ENCODE results near the gene IMMT.
"Not testable (repeated sequence)": the region's sequence is repeated elsewhere in the genome, so short reads cannot be mapped to it uniquely, and the experiment has no call there.

The IMMT gene

DNA sequence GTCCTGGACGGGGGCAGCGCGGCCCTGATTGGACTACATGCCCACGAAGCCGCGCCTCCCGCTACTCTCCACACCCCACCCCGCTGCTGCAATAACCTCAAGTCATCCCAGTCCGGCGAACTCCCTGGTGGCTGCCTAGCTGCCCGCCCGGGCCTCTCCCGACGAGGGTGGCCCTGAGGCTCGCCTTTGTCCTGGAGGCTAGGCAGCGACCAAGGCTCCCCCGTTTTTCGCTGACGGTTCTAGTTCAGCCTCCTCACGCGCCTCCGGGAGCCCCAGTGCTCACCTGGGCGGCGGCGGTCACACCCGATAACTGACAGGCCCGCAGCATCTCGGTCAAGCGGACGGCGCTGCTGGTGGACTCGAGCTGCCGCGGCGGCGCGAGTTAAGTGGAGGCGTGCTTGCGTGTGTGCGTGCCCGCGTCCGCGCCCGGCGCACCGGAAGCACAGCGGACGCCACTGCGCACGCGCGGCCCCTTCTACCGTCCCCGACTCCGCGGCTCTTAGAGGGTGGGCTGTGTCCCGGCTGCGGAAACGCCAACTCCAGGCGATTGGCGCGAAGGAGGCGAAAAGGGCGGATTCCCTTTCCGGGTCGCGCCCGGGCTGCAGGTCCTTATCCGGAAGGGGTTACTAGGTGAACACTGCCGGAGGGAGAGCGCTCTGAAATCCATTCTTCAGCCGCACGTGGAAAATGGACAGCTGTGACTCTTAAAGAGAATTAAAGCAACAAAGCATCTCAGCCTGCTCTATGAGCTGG lies at the start of gene IMMT:
TSS of gene IMMT (minus strand) at position 408 of the 753 bp plus-strand sequence. CDS start at position 328, 80 bp downstream.
- DNase-seq (ENCODE audit: low read depth in 2 of 2), result peak; percentile 88 to 95

DNA sequence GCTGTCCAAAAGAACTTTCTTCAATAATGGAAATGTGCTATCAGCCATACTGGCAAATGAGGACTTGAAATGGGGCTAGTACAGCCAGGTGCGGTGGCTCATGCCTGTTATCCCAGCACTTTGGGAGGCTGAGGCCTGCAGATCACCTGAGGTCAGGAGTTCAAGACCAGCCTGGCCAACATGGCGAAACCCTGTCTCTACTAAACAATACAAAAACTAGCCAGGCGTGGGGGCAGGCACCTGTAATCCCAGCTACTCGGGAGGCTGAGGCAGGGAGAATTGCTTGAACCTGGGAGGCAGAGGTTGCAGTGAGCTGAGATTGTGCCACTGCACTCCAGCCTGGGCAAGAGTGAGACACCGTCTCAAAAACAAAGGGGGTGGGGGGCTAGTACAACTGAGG lies 49.5 kb upstream of the IMMT start:
- not testable (repeated sequence) for DNase-seq (ENCODE audit: low read depth in 2 of 2)

DNA sequence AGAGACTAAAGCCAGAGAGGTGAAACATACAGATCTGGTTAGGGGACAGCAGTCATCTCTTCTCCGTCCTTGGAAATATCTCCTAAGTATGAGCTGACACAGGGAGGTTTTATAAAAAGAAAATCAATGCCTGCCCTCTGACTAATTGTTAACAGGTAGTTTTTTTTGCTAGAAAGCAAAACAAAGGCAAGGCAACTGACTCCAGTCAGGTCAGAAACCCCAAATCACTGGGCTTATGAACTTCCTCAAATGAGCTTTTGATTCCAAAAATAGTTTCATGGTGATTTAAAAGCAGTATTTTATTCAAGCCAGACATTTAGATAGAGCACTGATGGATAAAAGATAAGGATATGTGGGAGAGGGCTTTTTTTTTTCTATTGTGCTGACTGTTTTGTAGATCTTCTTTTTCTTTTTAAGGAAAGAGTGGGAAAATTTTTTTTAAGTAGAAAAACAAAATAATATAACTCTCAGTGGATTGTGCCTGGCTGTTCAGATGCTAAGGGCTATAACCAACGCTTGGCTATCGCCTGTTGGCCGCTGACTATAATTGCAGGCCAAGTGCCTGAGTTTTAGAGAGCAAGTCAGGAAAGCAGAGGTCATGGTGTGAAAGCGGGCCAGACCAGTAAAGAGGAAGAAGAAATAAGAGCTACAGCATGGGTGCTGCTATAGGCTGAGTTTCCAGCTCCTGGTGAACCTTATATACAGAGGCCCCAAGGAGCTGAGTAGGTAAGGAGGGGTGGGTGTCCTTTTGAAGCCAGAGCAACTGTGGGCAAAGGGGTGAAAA lies 48.9 kb upstream of the IMMT start:
- DNase-seq (ENCODE audit: low read depth in 2 of 2), result no peak

DNA sequence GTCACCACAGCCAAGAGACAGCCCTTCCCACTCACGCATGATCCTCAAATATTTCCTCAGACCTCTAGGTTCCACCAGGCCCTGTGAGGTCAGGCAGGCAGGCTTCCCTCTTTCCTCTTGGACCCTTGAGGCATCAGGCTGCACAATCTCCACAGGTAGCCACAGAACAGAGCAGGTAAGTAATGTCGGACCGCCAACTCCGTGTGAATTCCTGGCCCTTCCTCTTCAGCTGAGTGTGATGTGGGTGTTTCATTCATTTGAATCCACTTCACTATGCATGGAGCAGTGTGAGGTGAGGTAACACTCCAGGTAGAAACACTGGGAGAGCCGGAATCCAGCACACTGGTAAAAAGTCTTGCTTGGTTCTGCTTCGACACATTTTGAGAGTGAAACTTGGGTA lies 48.0 kb upstream of the IMMT start:
- no peak for DNase-seq (ENCODE audit: low read depth in 2 of 2)

DNA sequence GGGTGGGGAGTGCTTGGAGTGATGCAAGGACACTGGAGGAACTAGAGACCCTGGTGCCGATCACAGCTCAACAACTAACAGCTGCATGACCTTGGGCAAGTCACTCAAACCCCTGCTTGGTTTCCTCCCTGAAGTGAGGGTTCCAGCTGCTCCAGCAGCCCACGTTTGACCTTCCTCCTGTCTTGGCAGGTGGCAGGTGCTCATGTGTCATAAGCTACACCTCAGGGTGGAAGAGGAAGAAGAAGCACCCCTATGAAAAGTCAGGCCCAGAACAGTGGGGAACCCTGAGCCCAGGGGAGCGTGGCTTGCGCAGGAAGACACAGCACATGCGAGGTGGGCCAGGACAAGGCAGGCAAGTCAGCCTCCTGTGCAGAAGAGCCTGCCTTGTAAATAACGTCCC lies 46.3 kb upstream of the IMMT start:
- no peak for DNase-seq (ENCODE audit: low read depth in 2 of 2)

DNA sequence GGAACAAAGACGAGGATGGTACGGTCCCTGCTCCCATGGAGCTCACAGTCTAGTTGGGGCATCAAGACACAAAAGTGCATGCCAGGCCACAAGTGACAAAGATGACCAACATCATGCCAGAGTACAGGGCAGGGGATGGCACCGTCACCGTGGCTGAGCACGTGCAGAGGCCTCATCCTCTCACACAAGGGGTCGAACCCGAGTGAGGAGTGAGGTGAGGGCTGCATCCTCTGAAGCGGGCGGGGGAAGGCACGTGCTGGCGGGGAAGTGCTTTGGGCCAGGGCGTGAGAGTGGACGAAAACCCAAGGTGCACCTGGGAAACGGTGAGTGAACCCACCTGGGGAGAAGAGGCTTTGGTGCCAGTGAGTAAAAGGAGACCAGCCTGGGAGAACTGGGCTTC lies 45.0 kb upstream of the IMMT start:
- no peak for DNase-seq (ENCODE audit: low read depth in 2 of 2)

DNA sequence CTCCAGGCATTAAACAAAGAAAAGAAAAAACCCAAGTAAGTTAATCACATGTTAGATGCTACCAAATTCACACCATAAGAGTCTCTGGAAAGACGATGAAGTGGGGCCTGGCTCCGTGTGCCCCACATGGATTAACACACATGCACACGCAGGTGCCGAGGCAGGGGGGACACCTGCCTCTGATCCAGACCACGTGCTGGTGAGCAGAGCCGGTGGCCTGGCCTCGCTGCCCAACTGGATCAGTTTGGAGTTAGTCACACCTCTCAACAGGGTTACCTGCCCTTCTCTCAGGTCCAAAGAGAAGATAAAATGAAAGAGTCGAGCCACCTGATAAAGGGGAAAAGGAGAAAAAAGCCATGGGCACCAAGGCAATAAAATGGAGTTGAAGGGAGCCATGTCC lies 44.5 kb upstream of the IMMT start:
- no peak for DNase-seq (ENCODE audit: low read depth in 2 of 2)

DNA sequence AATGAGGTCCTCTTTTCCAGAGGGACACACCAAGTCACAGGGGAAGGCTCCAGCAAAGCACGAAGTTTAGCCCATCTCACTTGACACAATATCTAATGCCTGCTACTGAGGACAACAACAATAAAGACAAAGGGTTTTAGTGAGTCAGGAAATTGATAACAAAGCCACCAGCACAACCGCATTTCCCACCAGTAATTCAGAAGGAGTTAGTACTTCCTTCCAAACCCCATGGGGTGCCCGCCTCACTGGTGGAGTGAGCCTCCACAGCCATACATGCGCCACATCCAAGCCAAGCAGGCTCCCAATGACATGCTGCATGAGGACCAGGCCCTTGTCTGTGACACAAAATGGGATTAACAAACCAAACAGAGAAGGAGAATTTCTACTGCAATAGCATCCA lies 44.1 kb upstream of the IMMT start:
- DNase-seq (ENCODE audit: low read depth in 2 of 2), result no peak

DNA sequence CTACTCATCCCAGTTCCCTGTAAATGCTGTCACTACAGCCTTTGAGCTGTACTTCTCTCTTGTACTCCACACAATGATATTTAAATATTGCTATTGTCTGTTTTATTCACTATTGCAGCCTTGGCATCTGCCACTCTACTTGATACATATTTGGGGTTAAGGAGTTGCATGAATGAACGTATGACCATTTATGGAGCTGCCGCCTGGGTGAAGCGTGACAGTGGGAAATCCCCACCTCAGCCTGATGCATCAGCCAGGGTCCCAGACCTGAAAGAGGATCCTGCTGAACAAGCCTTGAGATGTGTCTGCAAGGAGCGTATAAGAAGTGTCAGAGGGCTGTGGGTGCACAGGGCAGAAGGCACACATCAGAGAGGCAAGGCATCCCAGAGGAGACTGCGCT lies 43.1 kb upstream of the IMMT start:
- peak; percentile 25 to 34 for DNase-seq (ENCODE audit: low read depth in 2 of 2)

DNA sequence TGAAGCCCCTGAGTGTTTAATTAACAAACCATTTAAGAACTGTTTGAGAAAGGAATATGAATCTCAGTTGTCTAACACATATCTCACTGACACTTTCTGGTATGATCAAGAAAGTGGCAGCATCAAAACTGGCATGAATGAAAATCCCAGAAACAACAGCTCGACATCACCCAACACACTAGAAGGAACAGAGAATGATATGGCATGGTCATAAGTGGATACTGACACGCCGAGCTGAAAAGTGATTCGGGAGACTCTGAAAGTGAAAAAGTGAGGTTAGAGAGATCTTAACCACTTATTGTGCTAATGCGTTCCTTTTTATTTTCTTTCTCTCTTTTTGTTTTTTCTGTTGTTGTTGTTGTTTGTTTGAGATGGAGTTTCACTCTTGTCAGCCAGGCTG lies 41.9 kb upstream of the IMMT start:
- no peak for DNase-seq (ENCODE audit: low read depth in 2 of 2)

DNA sequence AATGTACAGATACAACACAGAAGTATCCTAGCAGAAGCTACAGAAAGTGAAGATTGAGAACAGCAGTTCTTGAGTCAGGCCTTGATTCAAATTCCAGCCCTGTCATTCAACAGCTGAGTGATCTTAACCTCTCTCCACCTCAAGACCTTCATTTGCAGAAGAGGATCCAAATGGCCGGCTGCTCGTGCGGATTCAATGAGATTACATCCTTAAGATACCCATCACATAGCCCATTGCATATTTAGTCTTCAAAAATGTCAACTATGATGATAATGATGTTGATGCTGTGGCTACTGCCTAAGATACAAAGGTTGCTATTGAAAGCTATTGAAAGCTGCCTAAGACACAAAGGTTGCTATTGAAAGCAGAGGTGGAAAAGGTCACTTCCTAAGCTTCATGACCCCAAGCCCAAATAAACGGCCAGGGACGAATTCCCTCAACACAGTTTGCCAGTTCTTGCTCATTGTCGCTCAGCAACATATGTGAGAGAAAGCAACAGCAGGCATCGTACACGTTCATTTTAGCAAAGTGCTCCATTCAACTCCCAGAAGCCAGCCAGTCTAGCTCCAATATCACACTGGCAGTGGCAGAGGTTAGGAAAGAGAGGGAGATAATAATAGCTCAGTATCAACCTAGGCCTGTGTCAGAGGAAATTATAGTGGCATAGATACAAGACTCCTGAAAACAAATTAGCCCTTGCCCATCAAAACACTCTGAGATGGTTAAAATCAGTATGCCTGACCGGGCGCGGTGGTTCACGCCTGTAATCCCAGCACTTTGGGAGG lies 40.1 kb upstream of the IMMT start:
- no peak for DNase-seq (ENCODE audit: low read depth in 2 of 2)

DNA sequence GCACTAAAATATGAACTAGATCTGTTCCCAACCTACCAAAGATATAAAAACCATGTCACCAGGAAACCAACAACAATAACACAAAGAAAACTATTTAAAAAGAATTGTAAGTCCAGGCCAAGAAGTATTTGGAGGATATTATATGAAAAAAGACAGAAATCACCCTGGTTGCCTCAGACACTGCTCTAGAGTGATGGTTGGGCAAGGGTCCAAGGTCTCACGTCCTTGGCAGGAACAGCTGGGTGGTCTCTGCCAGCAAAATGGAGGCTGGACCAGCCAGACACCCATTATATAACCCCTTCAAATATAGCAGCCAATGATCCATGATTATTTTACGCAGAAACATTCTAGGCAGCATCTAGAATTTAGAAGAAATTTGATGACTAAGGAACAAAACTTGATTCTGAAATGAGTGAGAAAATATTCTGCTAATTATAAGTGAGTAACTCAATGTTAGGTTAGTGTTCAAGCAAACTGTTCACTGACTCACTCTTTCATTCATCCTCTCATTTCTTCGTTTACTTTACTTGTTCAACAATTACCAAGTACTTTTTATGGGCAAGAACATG lies 39.4 kb upstream of the IMMT start:
- DNase-seq (ENCODE audit: low read depth in 2 of 2), result no peak

DNA sequence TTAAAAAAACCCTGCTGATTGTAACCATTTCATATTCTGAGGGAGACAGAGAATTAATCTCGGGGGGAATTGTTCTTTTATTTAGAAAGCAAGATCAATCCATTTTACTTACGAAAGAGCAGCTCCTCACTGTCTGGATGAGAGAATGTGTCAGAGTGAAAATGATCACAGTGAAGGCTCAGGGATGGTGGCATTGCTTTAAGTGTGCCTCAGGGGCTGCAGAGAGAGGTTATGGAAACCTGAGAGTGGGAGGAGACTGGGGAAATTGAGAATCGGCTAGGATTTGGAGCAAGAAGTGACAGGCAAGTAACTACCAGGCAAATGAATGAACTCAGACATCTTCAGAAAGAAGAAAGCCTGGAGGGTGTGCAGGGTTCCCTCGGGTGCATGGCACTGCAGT lies 38.2 kb upstream of the IMMT start:
- no peak for DNase-seq (ENCODE audit: low read depth in 2 of 2)

DNA sequence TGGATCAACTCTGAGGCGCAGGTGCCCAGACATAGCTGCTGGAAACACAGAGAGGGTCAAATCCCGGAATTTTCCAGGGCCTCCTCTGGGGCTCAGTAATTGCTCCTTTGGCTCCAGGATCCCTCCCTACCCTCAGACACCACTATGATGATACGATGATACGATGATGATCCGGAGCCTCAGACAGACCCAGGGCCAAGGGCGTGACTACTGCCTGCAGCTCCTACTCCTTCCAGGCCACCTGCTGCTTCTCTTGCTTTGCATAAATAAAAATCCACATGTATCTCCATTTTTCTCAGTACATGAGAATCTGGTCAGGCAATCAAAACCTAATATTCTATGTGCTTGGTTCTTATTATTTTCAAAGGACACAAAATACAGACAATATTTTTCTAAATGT lies 37.6 kb upstream of the IMMT start:
- no peak for DNase-seq (ENCODE audit: low read depth in 2 of 2)

DNA sequence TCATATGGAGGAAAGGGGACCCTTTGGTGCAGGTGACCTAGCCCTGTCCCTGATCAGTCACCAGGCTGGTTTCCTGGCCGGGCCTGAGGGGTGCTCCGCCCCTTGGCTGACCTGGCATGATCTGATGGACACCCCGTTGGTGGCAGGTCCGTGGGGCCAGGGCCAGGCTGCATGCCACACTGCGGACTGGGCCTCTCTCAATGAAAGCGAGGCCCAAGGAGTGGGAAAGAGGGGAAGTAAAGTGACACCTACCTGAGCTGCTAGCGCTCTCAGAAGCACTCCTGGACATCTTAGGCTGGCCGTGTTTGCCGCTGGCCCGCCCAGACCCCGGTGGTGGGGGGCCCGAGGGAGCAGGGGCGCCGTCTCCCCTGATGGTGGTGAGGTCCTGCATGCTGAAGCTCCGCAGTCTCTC lies 37.1 kb upstream of the IMMT start:
- no peak for DNase-seq (ENCODE audit: low read depth in 2 of 2)

DNA sequence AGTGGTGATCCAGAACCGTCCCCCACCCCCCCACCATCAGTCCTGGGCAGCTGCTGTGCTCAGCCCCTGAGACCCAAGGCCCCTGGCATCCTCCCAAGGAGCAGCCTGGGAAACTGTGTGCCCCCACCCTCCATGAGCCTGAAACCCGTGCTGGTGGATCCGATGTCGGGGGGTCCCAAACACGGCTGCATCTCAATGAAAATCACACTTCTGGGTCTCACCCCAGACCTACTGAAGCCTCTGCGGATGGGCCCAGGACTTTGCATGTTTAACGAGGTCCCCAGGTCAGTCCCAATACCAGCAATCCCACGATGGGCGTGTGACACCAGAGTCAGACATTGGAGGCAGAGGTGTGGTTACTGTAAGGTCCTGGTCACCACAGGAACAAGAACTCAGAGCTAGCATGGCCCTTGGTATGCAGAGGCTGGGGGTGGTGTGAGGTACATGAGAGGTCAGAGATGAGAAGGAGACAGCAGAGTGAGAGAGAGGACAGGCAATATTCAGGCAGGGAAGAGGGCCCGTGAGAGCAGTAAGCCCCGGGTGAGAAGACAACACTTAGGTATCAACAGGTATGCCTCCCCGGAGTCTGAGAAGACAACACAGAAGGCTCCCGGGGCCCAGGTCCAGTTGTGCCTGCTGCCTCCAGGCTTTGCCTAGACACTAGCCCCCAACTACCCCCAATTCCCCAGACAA lies 36.6 kb upstream of the IMMT start:
- DNase-seq (ENCODE audit: low read depth in 2 of 2), result no peak

DNA sequence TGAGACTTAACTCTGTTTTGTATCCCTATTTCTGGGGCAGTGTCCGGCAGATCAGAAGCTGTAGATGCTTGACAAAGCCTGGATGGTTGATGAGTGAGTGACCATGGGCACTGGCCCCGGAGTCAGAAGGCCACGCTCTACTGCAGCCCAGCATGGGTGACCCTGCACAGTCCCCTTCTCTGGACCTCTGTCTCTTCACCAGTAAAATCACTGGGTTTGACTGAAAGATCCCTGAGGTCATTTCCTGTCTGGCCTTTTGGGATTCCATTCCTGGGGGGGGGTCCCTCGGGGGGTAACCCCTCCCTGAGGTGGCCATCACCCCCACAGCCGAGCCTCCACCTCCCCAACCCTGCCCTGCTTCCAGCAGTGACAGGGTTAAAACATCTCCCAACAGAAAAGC lies 35.7 kb upstream of the IMMT start:
- DNase-seq (ENCODE audit: low read depth in 2 of 2), result no peak

DNA sequence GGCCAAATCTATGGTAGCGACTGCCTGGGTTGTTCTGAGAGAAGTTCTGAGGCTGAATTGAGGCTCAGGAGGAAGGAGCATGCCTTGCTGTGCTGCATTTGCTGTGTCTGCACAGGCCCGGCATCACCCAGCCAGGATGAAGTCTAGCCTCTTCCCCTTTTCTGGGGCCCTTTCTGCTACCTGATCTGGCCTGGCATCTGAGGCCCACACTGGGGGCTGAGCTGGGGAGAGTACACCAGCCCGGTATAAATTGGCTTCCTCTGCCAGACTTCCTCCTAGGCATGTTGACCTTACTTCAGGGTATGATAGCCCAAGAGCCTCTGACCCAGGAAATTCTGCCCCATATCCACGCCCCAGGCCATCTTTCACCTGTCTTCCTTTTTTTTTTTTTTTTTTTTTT lies 34.0 kb upstream of the IMMT start:
- DNase-seq (ENCODE audit: low read depth in 2 of 2), result no peak

DNA sequence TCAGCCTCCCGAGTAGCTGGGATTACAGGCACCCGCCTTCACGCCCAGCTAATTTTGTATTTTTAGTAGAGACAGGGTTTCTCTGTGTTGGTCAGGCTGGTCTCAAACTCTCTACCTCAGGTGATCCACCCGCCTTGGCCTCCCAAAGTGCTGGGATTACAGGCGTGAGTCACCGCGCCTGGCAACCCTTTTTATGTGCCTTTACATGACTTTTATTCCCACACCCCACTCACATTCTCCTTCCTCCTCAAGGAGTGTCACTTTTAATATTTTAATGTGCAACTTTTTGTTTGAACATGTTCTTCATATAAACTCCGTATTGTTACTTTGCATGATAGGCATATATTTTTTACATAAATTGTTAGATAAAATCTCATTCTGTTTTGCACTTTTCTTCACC lies 33.3 kb upstream of the IMMT start:
- not testable (repeated sequence) for DNase-seq (ENCODE audit: low read depth in 2 of 2)

DNA sequence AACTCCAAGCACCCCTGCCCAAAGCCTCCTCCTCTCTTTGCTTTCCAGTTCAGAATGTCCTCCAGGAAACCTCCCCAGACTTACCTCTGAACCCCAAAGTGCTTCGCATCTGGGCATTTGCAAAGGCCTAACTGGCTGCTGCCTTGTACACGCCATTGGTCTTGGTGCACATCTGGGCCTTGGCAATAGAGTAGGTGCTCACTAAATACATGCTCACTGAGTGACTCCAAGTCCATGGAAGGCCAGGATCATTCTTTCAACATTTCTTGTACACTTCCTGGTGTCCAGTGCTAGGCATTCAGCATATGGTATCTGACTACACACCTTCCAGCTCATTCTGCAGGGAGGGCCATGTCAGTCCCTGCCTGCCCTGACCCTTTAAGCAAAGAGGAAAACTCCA lies 32.4 kb upstream of the IMMT start:
- DNase-seq (ENCODE audit: low read depth in 2 of 2), result no peak

DNA sequence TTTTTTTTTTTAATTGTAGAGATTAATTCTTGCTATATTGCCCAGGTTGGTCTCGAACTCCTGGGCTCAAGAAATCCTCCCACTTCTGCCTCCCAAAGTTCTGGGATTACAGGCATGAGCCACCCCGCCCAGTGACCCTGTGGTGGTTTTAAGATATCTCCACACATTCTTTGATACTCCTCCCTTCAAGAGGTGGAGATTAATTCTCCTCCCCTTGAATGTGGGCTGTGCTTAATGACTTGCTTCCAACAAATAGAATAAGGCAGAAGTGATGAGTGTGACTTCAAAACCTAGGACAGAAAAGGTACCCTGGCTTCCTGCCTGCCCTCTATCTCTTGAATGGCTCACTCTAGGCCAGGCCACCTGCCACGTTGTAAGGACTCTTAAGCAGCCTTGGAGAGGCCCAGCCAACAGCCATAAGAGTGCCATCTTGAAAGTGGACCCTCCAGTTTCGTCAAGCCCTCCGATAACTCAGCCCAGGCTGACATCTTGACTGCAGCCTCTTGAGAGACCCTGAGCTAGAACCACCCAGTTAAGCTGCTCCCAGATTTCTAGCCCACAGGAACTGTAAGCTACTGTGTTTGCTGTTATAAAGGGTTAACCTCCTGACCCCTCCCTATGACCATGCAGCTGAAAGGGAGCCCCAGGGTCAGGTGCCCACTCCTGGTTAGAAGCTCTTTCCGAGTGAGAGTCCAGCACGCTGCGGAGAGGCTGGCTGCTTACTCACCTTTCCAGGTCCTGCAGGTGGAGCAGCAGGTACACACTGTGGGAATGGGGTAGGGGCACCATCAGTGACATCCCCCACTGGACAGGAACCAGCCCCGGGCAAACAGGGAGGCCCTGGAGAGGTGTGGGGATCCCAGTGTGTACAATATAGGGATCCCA lies 31.6 kb upstream of the IMMT start:
- DNase-seq (ENCODE audit: low read depth in 2 of 2), result no peak

Measured in activated CD4-positive, alpha-beta T cell treated with anti-CD3 and anti-CD28 coated beads for 24 hours (primary cell).